ENCODE measurements around the gene XPO1.

XPO1 gene

GRCh38 chr2:61536180-61536571 lies 2.0 kb downstream of the XPO1 start:
- no peak for DNase-seq
- Histone ChIP-seq H2BK5ac (ENCODE audit: low read depth, low read length, poor library complexity) (no peak overlapping the region), H3K27me3 (ENCODE audit: insufficient read depth, low read length) (no peaks in the 10 kb centered on the region), H2BK12ac (ENCODE audit: low read length) (no peak overlapping the region), H3K9me3 (ENCODE audit: insufficient read depth, low read depth, low read length) (no peaks in the 10 kb centered on the region), H3K36me3 (ENCODE audit: control insufficient read depth in 1 of 2, insufficient read depth in 2 of 2, low read length in 2 of 2) (peaks cover 3% of the 10 kb centered on the region in 2 experiments), H3K4me2 (ENCODE audit: low read length) (peak overlapping the region; percentile 87), H3K79me1 (ENCODE audit: low read length) (peaks cover 18% of the 10 kb centered on the region), H3K4me3 (ENCODE audit: low read depth, low read length) (peak overlapping the region; percentile 94), H2AFZ (ENCODE audit: insufficient read depth, low read length, poor library complexity) (no peak overlapping the region), H3K79me2 (ENCODE audit: control insufficient read depth, insufficient read depth, low read length, poor library complexity) (peaks cover 27% of the 10 kb centered on the region), H3K18ac (ENCODE audit: low read length) (no peak overlapping the region), H3K14ac (ENCODE audit: low read length) (no peak overlapping the region), H3K4ac (ENCODE audit: low read depth, low read length) (peak overlapping the region; percentile 34), H2BK120ac (ENCODE audit: insufficient read depth, low read length, poor library complexity) (no peak overlapping the region), H3K4me1 (ENCODE audit: control insufficient read depth in 1 of 2, insufficient read depth in 2 of 2, low read length in 2 of 2) (peaks cover 0 to 3% of the 10 kb centered on the region in 2 experiments), H4K91ac (ENCODE audit: low read depth, low read length) (no peak overlapping the region), H4K12ac (ENCODE audit: low read depth, low read length) (no peak overlapping the region), H3K23ac (ENCODE audit: low read length) (no peak overlapping the region), H2AK5ac (ENCODE audit: low read length) (no peak overlapping the region), H3K27ac (ENCODE audit: low read depth, low read length) (peak overlapping the region; percentile 96), H3K9ac (ENCODE audit: low read length) (peak overlapping the region; percentile 71), H4K8ac (ENCODE audit: low read depth, low read length) (no peak overlapping the region)
- WGBS (ENCODE audit: extremely low coverage, insufficient coverage, insufficient read length): no CpG with 5 or more reads among the region's 9 CpGs

GRCh38 chr2:61535449-61535848 lies 2.7 kb downstream of the XPO1 start:
- Histone ChIP-seq H3K36me3 (ENCODE audit: control insufficient read depth in 1 of 2, insufficient read depth in 2 of 2, low read length in 2 of 2) (peaks cover 3% of the 10 kb centered on the region in 2 experiments), H2AK5ac (ENCODE audit: low read length) (no peak overlapping the region), H3K4me3 (ENCODE audit: low read depth, low read length) (no peak overlapping the region), H3K27ac (ENCODE audit: low read depth, low read length) (no peak overlapping the region), H4K12ac (ENCODE audit: low read depth, low read length) (no peak overlapping the region), H2BK120ac (ENCODE audit: insufficient read depth, low read length, poor library complexity) (no peak overlapping the region), H4K91ac (ENCODE audit: low read depth, low read length) (no peak overlapping the region), H3K4me1 (ENCODE audit: control insufficient read depth in 1 of 2, insufficient read depth in 2 of 2, low read length in 2 of 2) (peaks cover 0 to 3% of the 10 kb centered on the region in 2 experiments), H3K27me3 (ENCODE audit: insufficient read depth, low read length) (no peaks in the 10 kb centered on the region), H2AFZ (ENCODE audit: insufficient read depth, low read length, poor library complexity) (no peak overlapping the region), H2BK12ac (ENCODE audit: low read length) (no peak overlapping the region), H3K4me2 (ENCODE audit: low read length) (peak overlapping the region; percentile 26), H2BK5ac (ENCODE audit: low read depth, low read length, poor library complexity) (no peak overlapping the region), H3K14ac (ENCODE audit: low read length) (no peak overlapping the region), H4K8ac (ENCODE audit: low read depth, low read length) (no peak overlapping the region), H3K4ac (ENCODE audit: low read depth, low read length) (peak overlapping the region; percentile 89), H3K79me1 (ENCODE audit: low read length) (peaks cover 18% of the 10 kb centered on the region), H3K23ac (ENCODE audit: low read length) (no peak overlapping the region), H3K18ac (ENCODE audit: low read length) (no peak overlapping the region), H3K9me3 (ENCODE audit: insufficient read depth, low read depth, low read length) (no peaks in the 10 kb centered on the region), H3K79me2 (ENCODE audit: control insufficient read depth, insufficient read depth, low read length, poor library complexity) (peaks cover 27% of the 10 kb centered on the region), H3K9ac (ENCODE audit: low read length) (no peak overlapping the region)
- WGBS (ENCODE audit: extremely low coverage, insufficient coverage, insufficient read length): no CpG with 5 or more reads among the region's 5 CpGs
- DNase-seq: no peak

- peaks cover 18% of the 10 kb centered on the region for H3K79me1 ChIP-seq (ENCODE audit: low read length)
Observed at GRCh38 chr2:61534926-61535325, 3.2 kb downstream of the XPO1 start.

GRCh38 chr2:61530749-61531148 lies 7.4 kb downstream of the XPO1 start:
- Histone ChIP-seq H3K9me3 (ENCODE audit: insufficient read depth, low read depth, low read length) (no peaks in the 10 kb centered on the region), H2BK120ac (ENCODE audit: insufficient read depth, low read length, poor library complexity) (no peak overlapping the region), H3K9ac (ENCODE audit: low read length) (no peak overlapping the region), H3K27ac (ENCODE audit: low read depth, low read length) (no peak overlapping the region), H3K27me3 (ENCODE audit: insufficient read depth, low read length) (no peaks in the 10 kb centered on the region), H2BK5ac (ENCODE audit: low read depth, low read length, poor library complexity) (no peak overlapping the region), H2AFZ (ENCODE audit: insufficient read depth, low read length, poor library complexity) (no peak overlapping the region), H3K4ac (ENCODE audit: low read depth, low read length) (peak overlapping the region; percentile 89), H2BK12ac (ENCODE audit: low read length) (no peak overlapping the region), H3K79me2 (ENCODE audit: control insufficient read depth, insufficient read depth, low read length, poor library complexity) (peaks cover 26% of the 10 kb centered on the region), H3K4me3 (ENCODE audit: low read depth, low read length) (no peak overlapping the region), H3K79me1 (ENCODE audit: low read length) (no peaks in the 10 kb centered on the region), H4K91ac (ENCODE audit: low read depth, low read length) (no peak overlapping the region), H3K36me3 (ENCODE audit: control insufficient read depth in 1 of 2, insufficient read depth in 2 of 2, low read length in 2 of 2) (peaks cover 9 to 14% of the 10 kb centered on the region in 2 experiments), H3K4me2 (ENCODE audit: low read length) (no peak overlapping the region), H3K14ac (ENCODE audit: low read length) (no peak overlapping the region), H3K23ac (ENCODE audit: low read length) (no peak overlapping the region), H3K18ac (ENCODE audit: low read length) (no peak overlapping the region), H2AK5ac (ENCODE audit: low read length) (no peak overlapping the region), H3K4me1 (ENCODE audit: control insufficient read depth in 1 of 2, insufficient read depth in 2 of 2, low read length in 2 of 2) (no peaks in the 10 kb centered on the region), H4K8ac (ENCODE audit: low read depth, low read length) (no peak overlapping the region), H4K12ac (ENCODE audit: low read depth, low read length) (no peak overlapping the region)
- no CpG with 5 or more reads among the region's 2 CpGs for WGBS (ENCODE audit: extremely low coverage, insufficient coverage, insufficient read length)
- DNase-seq: no peak

More at GRCh38 chr2:61534926-61535325, 3.2 kb downstream of the XPO1 start:
- Histone ChIP-seq H2BK5ac (ENCODE audit: low read depth, low read length, poor library complexity) (no peak overlapping the region), H3K4ac (ENCODE audit: low read depth, low read length) (peak overlapping the region; percentile 89), H4K12ac (ENCODE audit: low read depth, low read length) (no peak overlapping the region), H3K27ac (ENCODE audit: low read depth, low read length) (no peak overlapping the region), H2BK120ac (ENCODE audit: insufficient read depth, low read length, poor library complexity) (no peak overlapping the region), H2AFZ (ENCODE audit: insufficient read depth, low read length, poor library complexity) (no peak overlapping the region), H3K4me3 (ENCODE audit: low read depth, low read length) (no peak overlapping the region), H3K9me3 (ENCODE audit: insufficient read depth, low read depth, low read length) (no peaks in the 10 kb centered on the region), H2AK5ac (ENCODE audit: low read length) (no peak overlapping the region), H3K36me3 (ENCODE audit: control insufficient read depth in 1 of 2, insufficient read depth in 2 of 2, low read length in 2 of 2) (peaks cover 3% of the 10 kb centered on the region in 2 experiments), H3K9ac (ENCODE audit: low read length) (no peak overlapping the region), H4K8ac (ENCODE audit: low read depth, low read length) (no peak overlapping the region), H2BK12ac (ENCODE audit: low read length) (no peak overlapping the region), H3K27me3 (ENCODE audit: insufficient read depth, low read length) (no peaks in the 10 kb centered on the region), H3K18ac (ENCODE audit: low read length) (no peak overlapping the region), H3K23ac (ENCODE audit: low read length) (no peak overlapping the region), H3K4me2 (ENCODE audit: low read length) (peak overlapping the region; percentile 26), H3K79me2 (ENCODE audit: control insufficient read depth, insufficient read depth, low read length, poor library complexity) (peaks cover 27% of the 10 kb centered on the region), H4K91ac (ENCODE audit: low read depth, low read length) (no peak overlapping the region), H3K14ac (ENCODE audit: low read length) (no peak overlapping the region), H3K4me1 (ENCODE audit: control insufficient read depth in 1 of 2, insufficient read depth in 2 of 2, low read length in 2 of 2) (peaks cover 0 to 3% of the 10 kb centered on the region in 2 experiments)
- no CpG with 5 or more reads among the region's 2 CpGs for WGBS (ENCODE audit: extremely low coverage, insufficient coverage, insufficient read length)
- DNase-seq: no peak
